CD4-positive, alpha-beta T cell treated with Interleukin-21 for 1 hour (primary cell): Measurements from ENCODE around the gene PDE1C.

Source experiments
- DNase-seq: peaks from one replicate; pipeline ENCODE4 v3.0.0-alpha.2; 2020

PDE1C gene

DNA sequence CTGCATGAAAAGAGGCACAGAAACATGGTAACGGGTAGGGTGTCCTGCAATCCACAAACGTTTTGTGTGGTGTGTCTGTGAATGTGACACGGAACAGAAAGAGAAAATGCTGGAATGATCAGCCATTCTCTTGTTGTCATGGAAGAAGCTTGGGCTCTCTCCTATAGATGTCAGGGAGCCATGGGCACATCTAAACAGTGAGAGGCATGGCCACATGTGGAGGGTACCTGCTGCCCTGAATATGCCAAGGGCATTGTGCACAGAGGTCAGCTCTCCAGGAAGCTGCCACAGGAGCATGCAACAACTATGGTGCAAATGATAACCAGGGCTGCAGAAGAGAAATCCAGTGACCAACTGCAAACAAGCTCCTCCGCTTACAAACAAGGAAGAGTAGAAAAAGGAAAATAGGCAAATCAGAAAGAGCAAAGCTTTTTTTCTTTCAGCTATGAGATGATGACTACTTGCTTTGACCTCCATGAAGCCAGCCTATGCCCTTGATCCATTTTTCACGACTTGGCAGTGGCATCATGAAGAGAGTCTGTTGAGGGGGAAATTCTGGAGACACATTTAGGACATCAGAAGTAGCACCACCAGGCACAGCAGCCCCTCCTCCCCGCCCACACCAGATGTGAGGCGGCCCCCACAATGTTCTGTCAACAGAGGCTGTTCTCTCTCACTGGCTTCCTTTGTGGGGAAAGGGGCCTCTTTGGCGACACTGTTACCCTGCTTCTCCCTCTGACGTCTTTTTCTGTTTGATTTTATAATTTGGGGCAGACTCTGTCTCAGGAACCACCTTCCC lies 4.8 kb upstream of the PDE1C start:
- DNase-seq, result no peak

DNA sequence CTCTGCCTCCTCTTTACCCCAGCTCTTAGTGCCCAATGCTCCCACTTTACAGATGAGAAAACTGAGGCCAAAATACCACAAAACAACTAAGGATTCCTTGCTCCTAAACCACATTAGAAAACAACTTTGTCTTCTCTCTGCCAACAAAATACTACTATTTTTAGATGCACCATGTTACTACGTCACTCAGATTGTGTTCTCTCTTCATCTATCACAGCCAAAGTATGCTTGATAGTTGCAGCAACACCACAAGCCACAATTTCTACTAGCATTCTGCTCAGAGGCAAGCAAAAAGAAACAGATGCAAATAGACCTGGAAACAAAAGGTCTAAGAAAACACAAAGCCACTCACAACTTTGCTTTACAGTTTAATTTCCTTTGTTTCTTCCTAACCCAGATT lies 3.3 kb upstream of the PDE1C start:
- DNase-seq, result no peak

DNA sequence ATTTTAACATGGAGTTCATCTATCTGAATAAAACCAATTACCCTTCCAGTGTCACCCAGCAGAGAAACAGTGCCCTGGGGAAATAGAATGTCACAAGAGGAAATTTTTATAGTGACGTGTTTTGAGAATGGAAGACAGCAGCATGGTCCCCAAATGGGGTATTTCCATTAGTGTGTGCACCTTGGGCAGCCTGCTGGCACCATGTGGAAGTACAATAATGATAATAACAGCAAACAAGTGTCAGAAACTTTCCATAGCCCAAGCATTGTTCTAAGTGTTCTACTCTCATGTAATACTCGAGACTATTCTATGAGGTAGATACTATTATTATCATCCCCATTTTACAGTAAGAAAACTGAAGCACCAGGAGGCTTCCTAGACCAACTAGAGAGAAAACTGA lies 2.2 kb upstream of the PDE1C start:
- no peak for DNase-seq

DNA sequence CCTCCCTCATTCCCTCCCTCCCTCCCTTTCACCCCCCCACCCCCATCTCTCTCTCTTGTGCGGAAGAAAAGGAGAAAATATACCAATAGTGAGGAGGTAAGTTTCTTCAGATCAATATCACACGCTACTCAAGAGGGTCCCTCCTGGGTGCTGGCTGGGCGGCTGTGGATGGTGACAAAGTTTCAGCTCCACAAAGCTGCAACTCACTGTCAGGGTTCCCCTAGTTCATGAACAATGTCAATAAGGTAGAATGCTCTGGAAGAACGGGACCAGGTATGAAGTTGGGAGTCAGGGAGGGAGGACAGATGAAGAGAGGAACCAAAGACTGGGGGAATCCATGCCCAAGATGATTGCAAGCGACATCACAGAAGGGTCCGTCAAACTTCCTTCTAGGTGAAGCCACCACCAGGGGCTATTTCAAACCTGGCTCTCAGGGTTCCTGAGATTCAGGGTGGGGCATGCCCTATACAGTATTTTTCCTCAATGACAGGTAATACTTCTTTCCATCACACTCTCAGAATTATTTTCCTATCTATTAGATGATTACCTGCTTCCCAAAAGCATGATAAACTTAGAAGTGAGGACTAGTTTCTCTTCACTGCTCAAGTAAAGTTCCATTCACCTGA lies 1.4 kb upstream of the PDE1C start:
- no peak for DNase-seq

DNA sequence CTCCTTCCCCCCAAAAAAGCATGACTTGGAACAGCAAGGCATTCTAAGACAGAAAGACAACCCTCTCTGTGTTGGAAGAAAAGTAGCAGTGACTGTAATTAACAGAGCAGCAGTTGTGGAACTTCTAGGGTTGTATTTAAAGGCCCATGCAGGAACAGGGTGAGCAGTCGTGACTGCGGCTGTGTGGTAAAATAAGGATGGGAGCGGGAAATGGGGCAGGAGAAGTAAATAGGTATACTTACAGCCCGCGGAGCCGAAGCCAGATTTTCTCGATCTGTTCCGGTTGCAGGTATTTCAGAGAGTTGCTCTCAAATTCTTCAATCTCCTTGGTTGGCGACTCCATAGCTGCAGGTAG lies 179 bp downstream of the PDE1C start:
- DNase-seq, result no peak

DNA sequence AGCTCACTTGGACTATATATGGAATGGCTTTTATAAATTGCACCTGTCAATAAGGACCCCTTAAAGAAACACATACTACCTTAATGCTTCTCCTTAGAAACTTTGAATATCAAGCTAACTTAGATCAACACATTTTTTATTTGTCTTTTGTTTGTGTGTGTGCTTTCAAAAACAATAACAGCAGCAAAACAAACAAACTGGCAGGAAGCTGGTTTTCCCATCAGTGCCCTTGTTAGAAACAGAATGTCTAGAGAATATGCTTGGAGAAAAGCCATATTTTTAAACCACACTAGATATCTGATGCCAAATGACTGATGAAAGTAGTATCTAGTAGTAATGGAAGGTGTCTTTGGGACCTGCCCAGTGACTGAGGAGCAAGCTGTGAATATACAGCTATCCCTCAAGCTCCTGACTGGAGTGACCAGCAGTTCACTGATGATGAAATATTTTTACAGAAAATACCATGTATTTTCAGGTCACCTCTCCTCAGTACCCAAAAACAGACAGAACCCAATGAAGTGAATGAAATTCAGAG lies 1.0 kb downstream of the PDE1C start:
- no peak for DNase-seq

DNA sequence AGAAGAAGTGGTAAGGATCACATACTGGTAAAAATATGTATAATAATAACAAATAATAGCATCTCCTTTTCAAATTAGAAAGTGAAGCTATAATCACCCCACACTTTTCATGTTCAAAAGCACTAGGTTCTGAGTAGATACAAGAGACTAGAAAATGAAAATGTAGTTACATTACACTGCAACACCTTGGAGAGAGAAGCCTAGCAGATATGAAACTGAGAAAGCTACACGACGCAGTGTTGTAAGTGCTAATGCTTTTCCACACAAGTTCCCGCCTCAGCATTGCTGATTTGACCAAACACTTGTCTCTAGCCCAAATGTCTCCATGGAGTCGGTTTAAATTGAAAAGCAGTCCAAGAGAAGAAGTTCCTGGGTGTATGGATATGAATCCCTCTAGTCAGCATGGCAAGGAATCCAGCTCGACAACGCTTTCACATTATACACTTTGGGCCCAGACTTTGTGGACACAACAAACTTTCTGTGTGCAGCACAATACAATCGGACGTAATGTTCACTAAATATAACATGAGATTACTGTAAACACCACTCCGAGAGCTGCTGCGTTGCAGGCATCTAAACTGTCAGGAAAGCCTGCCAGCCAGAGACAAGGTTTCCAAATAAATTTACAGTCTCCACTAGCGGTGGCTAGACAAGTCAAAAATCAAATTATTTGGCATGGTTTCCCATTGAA lies 1.7 kb downstream of the PDE1C start:
- DNase-seq, result no peak

DNA sequence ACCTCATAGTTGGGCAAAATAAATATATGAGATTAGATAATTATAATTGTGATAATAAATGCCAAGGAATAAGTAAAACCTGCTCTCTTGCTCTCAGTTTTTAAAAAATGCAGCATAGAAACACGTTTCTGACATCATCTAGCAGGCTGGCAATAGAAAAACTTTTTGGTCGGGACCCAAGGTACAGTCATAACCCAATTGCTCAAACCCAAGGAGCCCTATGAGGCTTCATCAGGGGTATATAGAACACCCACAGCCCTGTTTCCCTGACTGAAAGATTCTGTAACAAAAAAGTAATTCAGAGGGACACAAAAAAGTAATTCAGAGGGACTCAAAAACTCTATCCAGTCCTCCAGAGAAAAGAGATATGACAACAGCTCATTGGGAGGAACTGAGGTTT lies 3.8 kb downstream of the PDE1C start:
- no peak for DNase-seq

DNA sequence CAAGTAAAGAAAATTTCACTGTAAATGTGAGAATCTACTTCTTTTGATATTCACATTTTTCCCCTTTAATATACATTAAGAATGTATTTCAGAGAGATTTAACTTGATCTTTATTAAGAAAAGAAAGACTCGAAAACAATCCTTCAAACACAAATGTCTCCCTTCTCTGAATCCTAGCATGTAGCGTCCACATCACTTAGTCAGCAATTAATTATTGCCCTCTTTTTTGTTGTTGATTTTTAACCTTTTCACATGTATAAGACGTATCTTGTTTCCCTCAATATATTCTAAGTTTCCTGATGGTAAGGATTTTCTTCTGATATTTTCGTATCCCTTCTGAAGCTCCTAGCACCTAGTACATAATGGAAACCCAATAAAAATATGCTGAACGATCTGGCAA lies 6.6 kb downstream of the PDE1C start:
- no peak for DNase-seq

DNA sequence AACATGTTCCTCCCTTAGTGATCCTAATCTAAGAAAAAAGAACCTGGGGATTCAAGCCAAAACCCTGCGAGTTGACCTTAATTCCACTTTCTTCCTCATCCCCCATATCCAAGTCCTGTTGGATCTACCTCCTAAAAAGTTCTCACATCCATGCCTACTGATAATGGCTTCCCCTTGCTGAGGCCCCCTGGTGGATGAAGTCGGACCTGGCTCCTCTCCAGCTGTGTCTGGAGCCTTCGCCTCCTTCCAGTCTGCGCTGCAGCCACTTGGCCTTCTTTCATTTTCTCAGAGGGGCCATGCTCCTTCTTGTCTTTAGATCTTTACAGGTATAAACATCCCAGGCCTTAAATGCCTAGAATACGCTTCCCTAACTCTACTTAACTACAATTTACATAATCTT lies 8.1 kb downstream of the PDE1C start:
- no peak for DNase-seq

DNA sequence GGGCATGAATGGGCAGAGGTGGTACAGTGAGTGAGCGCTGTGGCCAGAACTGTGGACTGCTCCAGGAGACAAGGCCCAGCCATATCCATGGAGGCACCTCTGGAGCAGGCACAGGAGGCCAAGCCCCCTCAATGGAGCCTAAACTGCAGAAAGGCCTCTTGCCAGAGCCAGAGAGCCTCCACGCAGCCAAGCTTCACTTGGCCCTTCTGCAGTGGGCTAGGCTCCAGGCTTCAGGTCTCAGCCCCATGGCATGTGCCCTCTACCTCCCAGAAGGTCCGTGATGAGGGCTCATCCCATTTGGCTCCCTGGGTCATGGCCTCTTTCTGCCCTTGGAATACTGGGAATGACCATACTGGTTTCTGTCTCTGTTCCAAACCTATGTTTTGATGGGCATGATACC lies 8.9 kb downstream of the PDE1C start:
- DNase-seq, result no peak

DNA sequence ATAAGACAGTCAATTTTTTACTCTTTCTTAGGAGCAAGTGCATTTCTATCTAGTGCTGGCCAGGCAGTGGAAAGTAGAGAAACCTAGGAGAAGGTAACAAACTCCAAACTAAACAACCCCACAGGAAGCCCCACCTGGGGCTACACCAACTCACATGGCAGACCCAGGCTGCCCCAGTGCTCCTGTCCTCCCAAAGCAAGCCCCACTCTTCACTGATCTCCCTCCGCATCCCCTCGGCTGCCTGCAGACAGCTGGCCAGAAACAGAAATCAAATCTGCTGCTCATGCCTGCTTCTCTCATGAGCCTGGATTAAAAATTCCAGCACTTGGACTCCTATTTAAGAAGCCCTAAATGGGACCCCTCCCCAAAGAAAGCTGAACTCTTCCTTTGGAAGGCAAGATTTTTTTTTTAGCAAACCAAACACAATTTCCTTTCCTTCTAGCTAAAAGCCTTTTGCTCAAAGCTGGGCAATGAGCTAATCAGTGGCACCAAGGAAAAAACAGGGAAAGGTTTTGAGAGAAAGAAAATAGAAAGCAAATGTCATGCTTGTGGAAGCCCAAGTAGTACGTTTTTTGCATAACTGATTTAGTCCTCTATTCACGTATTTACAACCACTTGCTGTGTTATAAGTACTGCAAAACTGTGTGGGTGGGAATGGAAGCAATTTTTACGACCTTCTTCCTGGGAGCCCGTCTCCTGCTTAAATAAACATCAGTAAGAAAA lies 10.8 kb downstream of the PDE1C start:
- no peak for DNase-seq

DNA sequence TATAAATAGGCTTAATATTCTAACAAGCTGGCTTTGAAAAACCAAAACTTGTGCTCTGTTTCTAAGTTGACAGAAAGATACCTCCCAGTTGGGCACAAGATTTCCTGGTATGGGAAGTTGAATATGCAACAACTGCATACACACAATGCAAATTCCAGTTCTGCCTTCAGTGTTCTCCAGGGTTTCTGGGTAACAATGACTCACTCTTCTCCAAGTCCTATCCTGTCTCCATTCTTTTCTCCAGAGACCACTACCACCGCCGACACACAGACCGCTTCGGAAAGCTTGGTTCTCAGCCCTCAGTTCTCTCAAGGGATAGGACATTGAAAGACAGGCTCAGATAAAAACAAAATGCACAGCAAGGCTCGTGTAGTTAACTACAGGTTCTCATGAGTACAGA lies 12.2 kb downstream of the PDE1C start:
- DNase-seq, result no peak

DNA sequence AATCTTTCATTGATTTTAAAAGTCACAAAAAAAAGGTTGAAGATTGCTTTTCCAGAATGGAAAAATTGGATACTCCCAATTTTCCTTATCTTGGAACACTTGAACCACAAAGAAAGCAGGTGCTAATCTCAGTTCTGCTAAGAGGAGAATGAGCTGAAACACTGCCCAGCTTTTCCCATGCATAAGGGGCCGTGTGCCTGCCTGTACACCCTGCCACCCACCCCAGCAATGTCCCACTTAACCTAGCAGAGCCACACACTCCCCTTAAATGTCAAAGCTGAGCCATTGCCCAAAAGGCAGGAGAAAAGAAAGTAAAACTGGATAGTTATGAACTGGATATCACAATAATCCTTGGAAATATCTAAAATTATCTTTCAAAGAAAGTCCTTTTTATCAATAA lies 13.4 kb downstream of the PDE1C start:
- DNase-seq, result no peak

DNA sequence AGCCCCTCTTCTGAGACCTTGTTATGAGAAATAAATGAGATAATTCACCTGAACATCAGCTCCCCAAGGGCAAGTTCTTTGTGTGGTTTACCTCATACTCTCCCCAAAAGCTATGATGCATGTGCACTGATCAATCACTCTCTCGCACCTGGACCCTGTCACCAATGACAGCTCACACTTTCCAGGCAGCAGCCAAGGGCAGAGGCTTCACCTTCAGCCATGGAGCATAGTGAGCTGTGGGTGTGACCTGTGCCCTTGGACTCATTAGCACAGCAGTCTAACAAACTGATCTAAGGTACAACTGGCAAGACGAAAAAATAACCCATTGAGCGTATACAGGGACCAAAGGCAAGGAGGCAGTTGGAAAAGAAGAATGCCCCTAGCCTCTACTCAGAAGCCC lies 17.0 kb downstream of the PDE1C start:
- DNase-seq, result no peak

DNA sequence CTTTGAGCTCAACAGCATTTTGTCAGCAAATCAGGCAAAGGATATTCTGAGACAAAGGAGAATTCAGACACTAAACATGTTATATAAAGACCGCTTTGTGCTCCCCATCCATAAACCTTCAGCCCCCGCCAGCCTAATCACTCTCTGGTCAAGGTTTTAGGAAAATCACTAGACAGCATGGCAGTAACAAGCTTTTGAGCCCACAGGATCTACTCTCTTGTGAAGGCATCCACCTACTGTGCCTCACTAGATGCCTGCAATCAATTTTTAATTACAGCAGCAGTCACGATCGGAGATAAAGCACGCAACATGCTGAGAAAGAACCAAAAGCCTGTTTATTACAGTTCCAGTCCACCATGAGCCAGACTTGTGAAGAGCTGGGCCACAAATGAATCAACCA lies 19.1 kb downstream of the PDE1C start:
- DNase-seq, result no peak

DNA sequence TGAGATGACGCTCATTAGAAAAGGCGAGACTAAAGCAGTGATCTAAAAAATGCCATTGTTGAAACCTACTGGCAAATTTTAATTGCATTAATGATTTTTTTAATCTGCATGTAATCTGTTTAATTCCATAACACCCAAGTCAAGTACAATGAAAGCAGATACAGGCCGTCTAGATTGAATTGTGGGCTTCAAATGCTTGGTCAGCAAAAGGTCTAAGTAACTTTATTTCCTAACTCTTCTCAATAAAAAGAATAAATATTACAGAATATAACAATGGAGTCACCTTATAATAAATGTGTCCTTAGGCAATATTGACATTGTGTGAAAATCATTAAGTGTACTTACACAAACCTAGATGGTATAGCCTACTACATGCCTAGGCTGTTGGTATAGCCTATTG lies 20.6 kb downstream of the PDE1C start:
- no peak for DNase-seq

DNA sequence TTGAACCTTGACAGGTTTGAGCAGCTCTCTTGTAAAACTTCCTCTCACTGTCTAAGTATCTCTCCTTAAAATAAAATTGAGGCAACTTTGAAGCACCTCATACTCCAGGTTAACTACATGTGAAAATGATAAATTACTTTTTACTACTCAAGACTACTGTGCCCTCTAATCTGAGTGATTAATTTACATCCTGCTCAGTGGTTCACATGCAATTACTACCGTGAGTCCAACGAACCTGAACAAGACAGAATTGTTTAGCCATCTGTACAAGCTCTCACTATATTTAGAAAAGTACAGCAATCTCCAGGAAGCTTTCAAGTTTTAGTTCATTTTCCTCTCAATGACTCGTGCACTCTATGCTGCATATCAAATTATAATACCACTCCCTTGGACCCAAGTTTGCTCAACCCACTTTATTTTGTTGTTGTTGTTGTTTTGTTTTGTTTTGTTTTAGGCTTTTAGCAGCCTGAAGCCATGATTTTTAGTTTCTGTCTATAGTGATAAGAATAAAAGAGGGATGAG lies 21.2 kb downstream of the PDE1C start:
- no peak for DNase-seq

DNA sequence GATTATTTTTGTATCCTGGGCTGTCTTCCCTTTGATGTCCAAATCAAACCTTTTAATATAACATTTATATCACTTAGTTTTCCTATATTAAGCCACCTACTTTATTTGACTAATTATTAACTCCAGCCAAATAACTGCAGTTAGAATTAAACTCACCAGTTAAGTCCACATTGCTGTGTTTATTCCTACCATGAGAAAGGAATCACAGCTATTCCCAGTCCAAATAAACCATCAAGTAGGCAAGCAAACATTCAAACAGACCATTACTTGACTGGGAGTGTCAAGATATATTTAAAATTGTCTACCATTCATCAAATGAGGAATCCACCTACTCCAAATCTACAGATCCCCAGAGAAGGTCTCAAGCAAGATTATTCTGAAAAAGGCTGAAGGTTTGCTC lies 22.4 kb downstream of the PDE1C start:
- no peak for DNase-seq

DNA sequence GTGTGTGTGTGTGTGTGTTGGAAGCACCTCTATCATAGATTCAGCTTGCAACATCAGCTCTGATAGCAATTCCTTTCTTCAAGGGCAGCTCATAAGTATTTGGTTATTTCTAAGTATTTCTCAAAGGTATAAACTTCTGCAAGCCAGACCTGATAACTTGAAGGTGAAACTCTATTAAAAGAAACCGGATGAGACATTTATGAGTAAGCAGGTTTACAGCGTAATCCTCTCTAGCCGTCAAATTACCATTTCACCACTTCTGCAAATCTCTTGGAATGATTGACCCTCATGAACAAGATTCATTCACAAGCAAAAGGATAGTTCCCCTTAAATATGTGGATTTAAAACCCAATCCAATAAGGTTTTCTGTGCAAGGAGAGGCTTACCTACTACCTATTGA lies 23.1 kb downstream of the PDE1C start:
- DNase-seq, result no peak

DNA sequence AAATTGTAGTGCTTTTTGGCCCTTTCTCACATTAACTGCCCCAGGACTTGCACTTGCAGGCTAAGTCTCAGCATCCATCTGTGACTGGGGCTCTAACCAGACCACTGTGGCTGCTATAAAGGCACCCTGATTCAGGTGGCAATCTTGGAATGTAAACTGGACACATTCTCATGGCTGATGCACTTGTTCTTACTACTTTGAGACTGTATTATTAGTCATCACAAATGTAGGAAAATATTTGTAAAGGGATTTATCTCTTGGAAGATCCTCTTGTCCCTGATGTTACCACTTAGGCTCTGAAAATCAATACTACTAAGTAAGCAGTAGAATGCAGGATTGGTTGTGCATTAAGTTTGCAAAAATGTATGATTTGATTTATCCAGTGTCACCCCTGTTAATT lies 25.0 kb downstream of the PDE1C start:
- DNase-seq, result no peak

DNA sequence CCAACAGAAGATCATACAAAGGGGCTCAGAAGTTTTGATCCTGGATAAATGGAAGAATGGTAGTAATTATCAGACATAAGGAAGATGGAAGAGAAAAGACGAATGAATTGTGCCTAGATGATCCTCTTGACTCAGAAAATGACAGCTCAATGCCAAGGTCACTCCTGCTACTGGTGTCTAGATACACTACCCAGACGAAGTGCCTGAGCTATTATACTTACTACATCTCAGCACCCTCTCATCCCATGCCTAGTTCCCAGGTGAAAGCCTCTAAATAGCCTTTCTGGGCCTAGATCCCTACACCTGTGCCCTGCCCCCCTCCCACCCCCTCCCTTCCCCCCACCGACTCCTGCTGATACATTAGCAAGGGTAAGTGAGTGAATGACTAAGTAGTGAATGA lies 25.5 kb downstream of the PDE1C start:
- no peak for DNase-seq

DNA sequence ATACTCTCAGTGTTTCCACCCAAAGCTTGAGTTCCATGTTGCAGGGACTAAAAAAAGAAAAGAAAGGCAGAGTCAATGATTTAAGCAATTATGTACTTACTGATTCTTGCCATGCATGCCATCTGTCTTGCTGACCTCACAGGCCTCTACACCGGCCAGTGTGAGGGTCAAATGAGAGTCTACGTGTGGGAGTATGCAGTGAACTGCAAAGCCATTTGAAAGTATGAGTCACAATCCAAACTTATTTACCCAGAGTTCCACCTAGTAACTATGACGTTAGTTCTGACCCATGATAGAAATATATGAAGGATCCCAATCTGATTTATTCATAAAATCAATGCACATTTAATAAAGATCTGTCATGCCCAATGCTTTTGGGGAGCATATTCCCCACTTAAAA lies 26.5 kb downstream of the PDE1C start:
- DNase-seq, result no peak
